ENCODE measurements around the gene NEK10.

DNA sequence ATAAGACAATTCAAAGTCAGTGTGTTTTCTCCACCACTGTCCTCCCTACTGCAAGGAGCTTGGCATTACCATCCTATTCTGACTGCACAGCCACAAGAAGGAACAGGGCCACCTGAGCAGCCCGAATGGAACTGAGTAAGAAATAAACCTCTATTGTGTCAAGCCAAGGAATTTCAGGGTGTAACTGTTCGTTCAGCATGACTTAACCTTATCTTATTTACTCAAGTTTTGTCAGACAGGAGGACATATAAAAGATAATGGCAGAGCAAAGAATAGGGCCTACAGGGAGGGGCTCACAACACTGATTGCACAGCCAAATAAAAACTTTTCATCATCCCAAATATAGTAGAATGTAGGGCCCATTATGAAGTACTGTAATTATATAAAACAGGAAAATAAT is 236.1 kb downstream of the NEK10 start:
- TF ChIP-seq, protein P1, sequence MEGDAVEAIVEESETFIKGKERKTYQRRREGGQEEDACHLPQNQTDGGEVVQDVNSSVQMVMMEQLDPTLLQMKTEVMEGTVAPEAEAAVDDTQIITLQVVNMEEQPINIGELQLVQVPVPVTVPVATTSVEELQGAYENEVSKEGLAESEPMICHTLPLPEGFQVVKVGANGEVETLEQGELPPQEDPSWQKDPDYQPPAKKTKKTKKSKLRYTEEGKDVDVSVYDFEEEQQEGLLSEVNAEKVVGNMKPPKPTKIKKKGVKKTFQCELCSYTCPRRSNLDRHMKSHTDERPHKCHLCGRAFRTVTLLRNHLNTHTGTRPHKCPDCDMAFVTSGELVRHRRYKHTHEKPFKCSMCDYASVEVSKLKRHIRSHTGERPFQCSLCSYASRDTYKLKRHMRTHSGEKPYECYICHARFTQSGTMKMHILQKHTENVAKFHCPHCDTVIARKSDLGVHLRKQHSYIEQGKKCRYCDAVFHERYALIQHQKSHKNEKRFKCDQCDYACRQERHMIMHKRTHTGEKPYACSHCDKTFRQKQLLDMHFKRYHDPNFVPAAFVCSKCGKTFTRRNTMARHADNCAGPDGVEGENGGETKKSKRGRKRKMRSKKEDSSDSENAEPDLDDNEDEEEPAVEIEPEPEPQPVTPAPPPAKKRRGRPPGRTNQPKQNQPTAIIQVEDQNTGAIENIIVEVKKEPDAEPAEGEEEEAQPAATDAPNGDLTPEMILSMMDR (IDR thresholded peaks at IDR 0.05) = no peak
- TF ChIP-seq CHD4 (IDR thresholded peaks at IDR 0.05; ENCODE audit: borderline replicate concordance) (no peak), ZSCAN20 (CRISPR knock-in tag; IDR thresholded peaks at IDR 0.05) (no peak), MYC (IDR thresholded peaks at IDR 0.05; ENCODE audit: borderline replicate concordance, low read length) (no peak), POLR2A (IDR thresholded peaks at IDR 0.05; ENCODE audit: low read length) (no peak)

All from A549 (cell line).